ENCODE data around the gene SNN. TPM values are rescaled to one million over a fixed set of nuclear protein-coding genes. Genes with fewer than 3 reads are reported as not detected.

The SNN gene
- polyA plus RNA-seq, 4 donors = 6.1 to 15.7 (median 9.6) TPM

GRCh38 chr16:11672206-11673090, 4.2 kb downstream of the SNN start:
- H3K9me3 ChIP-seq (ENCODE audit: control insufficient read depth in 2 of 2, insufficient read depth in 1 of 2, low read depth in 1 of 2, low read length in 1 of 2) = no peaks in the 10 kb centered on the region
- FAIRE-seq (no peak), DNase-seq (no peak)
- no peak overlapping the region for H3K4me3 ChIP-seq (ENCODE audit: low read depth in 1 of 3, low read length in 3 of 3)
- 78 to 86% (median 80%) methylated on average over 24 to 25 of the region's 25 CpGs for WGBS, 3 donors
- peaks cover 0 to 43% (median 6%) of the 10 kb centered on the region in 3 donors for H3K36me3 ChIP-seq (ENCODE audit: control insufficient read depth in 3 of 3, insufficient read depth in 2 of 3, low read depth in 1 of 3, low read length in 3 of 3)
- peaks cover 5 to 23% (median 11%) of the 10 kb centered on the region in 3 donors for H3K4me1 ChIP-seq (ENCODE audit: control insufficient read depth in 3 of 3, insufficient read depth in 2 of 3, low read depth in 1 of 3, low read length in 2 of 3)
- peak overlapping the region in 1 of 3 donors; percentile 39 for H3K27ac ChIP-seq (ENCODE audit: low read depth in 1 of 3, low read length in 2 of 3)
- H3K27me3 ChIP-seq (ENCODE audit: control insufficient read depth in 3 of 3, insufficient read depth in 3 of 3, low read length in 3 of 3) = peaks cover 0 to 5% (median 0%) of the 10 kb centered on the region in 3 donors

- DNase-seq = no peak
- peaks cover 0 to 2% (median 0%) of the 10 kb centered on the region in 3 donors for H3K27me3 ChIP-seq (ENCODE audit: control insufficient read depth in 3 of 3, insufficient read depth in 3 of 3, low read length in 3 of 3)
- H3K36me3 ChIP-seq (ENCODE audit: control insufficient read depth in 3 of 3, insufficient read depth in 2 of 3, low read depth in 1 of 3, low read length in 3 of 3) = peaks cover 0 to 52% (median 15%) of the 10 kb centered on the region in 3 donors
- 78 to 86% (median 84%) methylated on average over 24 to 25 of the region's 25 CpGs for WGBS, 3 donors
- H3K9me3 ChIP-seq (ENCODE audit: control insufficient read depth in 2 of 2, insufficient read depth in 1 of 2, low read depth in 1 of 2, low read length in 1 of 2) = no peaks in the 10 kb centered on the region
- FAIRE-seq = no peak
- no peak overlapping the region for H3K27ac ChIP-seq (ENCODE audit: low read depth in 1 of 3, low read length in 2 of 3)
- no peak overlapping the region for H3K4me3 ChIP-seq (ENCODE audit: low read depth in 1 of 3, low read length in 3 of 3)
- peaks cover 9 to 17% (median 13%) of the 10 kb centered on the region in 3 donors for H3K4me1 ChIP-seq (ENCODE audit: control insufficient read depth in 3 of 3, insufficient read depth in 2 of 3, low read depth in 1 of 3, low read length in 2 of 3)
Measured at GRCh38 chr16:11673091-11674000, 5.1 kb downstream of the SNN start.

DNA sequence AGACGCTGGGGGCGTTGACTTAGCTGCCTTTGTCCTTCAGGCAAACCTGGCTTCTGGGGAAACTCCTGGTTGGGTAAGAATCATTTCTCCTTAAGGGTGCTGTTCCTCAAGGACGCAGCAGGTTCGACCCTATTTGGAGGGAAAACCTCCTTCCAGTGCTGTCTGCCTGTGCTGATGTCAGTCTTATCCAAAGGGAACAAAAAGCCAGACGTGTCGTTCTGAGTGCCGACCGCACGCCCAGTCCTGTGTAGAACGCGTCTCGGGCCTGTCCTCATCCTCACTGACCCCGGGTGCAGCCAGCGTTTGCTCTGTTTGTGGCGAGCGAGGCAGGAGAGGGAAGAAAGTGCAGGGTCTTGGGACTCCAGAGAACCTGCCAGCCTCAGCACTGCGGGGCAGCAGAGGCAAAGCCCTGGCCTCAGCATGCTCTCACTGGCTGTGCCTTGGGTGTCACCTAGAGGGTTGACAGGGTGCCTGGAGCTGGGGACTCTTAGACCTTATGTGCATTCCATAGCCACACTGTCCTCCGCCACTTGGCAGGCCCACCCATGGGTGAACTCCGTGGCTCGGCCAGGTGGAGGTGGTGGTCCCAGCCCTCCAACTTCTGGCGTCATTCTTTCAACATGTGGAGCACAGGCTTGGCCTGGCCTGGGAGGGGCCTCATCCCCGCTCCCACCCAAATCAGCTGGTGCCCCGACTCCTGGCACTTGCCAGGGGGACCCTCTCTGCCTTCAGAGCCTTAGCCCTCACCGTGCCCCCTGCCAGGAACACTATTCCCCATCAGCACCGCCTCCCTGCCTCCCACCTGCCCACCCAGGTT, 6.0 kb downstream of the SNN start:
- WGBS, 3 donors = 82 to 87% (median 86%) methylated on average over 25 of the region's 25 CpGs
- Histone ChIP-seq H3K36me3 (ENCODE audit: control insufficient read depth in 3 of 3, insufficient read depth in 2 of 3, low read depth in 1 of 3, low read length in 3 of 3) (peaks cover 2 to 60% (median 17%) of the 10 kb centered on the region in 3 donors), H3K4me1 (ENCODE audit: control insufficient read depth in 3 of 3, insufficient read depth in 2 of 3, low read depth in 1 of 3, low read length in 2 of 3) (peaks cover 12 to 17% (median 13%) of the 10 kb centered on the region in 3 donors)

DNA sequence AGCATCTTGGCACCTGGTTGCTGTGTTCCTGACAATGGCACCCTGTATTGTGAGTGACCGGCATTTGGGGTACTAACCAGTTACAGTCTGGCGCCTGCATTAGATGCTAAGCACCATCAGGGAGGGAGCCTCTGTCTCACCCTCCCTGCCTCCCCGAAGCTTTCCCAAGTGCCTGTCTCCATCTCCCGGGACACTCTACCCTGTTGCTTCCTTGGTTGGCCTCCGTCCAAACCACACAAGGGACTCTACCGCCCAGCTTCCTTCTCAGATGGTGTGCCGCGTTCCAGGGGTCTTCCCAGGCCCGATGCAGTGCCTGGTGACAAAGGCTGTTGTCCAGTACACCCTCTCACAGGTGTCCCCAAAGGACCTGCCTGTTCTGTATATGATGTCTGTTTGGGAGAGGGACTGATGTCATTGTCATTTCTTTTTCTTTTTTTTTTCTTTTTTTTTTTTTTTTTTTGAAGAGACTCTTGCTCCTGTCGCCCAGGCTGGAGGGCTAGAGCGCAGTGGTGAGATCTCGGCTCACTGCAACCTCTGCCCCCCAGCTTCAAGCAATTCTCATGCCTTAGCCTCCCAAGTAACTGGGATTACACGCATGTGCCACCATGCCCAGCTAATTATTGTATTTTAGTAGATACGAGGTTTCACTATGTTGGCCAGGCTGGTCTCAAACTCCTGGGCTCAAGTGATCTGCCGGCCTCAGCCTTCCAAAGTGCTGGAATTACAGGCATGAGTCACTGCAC, 6.7 kb downstream of the SNN start:
- H3K9me3 ChIP-seq (ENCODE audit: control insufficient read depth in 2 of 2, insufficient read depth in 1 of 2, low read depth in 1 of 2, low read length in 1 of 2) = no peaks in the 10 kb centered on the region
- peak overlapping the region; percentile 51 to 69 (median 60) for H3K27ac ChIP-seq (ENCODE audit: low read depth in 1 of 3, low read length in 2 of 3)
- no peak overlapping the region for H3K4me3 ChIP-seq (ENCODE audit: low read depth in 1 of 3, low read length in 3 of 3)
- no peaks in the 10 kb centered on the region for H3K27me3 ChIP-seq (ENCODE audit: control insufficient read depth in 3 of 3, insufficient read depth in 3 of 3, low read length in 3 of 3)
- 23 to 38% (median 28%) methylated on average over 15 of the region's 15 CpGs for WGBS, 3 donors
- H3K36me3 ChIP-seq (ENCODE audit: control insufficient read depth in 3 of 3, insufficient read depth in 2 of 3, low read depth in 1 of 3, low read length in 3 of 3) = peaks cover 6 to 67% (median 17%) of the 10 kb centered on the region in 3 donors
- DNase-seq (peak in 1 of 2 donors; percentile 58), FAIRE-seq (no peak)
- peaks cover 12 to 17% (median 13%) of the 10 kb centered on the region in 3 donors for H3K4me1 ChIP-seq (ENCODE audit: control insufficient read depth in 3 of 3, insufficient read depth in 2 of 3, low read depth in 1 of 3, low read length in 2 of 3)

More for the DNA sequence above, 6.0 kb downstream of the SNN start:
- Histone ChIP-seq H3K27me3 (ENCODE audit: control insufficient read depth in 3 of 3, insufficient read depth in 3 of 3, low read length in 3 of 3) (no peaks in the 10 kb centered on the region), H3K27ac (ENCODE audit: low read depth in 1 of 3, low read length in 2 of 3) (peak overlapping the region in 2 of 3 donors; percentile 60 to 69), H3K4me3 (ENCODE audit: low read depth in 1 of 3, low read length in 3 of 3) (no peak overlapping the region), H3K9me3 (ENCODE audit: control insufficient read depth in 2 of 2, insufficient read depth in 1 of 2, low read depth in 1 of 2, low read length in 1 of 2) (no peaks in the 10 kb centered on the region)
- FAIRE-seq (no peak), DNase-seq (no peak)

DNA sequence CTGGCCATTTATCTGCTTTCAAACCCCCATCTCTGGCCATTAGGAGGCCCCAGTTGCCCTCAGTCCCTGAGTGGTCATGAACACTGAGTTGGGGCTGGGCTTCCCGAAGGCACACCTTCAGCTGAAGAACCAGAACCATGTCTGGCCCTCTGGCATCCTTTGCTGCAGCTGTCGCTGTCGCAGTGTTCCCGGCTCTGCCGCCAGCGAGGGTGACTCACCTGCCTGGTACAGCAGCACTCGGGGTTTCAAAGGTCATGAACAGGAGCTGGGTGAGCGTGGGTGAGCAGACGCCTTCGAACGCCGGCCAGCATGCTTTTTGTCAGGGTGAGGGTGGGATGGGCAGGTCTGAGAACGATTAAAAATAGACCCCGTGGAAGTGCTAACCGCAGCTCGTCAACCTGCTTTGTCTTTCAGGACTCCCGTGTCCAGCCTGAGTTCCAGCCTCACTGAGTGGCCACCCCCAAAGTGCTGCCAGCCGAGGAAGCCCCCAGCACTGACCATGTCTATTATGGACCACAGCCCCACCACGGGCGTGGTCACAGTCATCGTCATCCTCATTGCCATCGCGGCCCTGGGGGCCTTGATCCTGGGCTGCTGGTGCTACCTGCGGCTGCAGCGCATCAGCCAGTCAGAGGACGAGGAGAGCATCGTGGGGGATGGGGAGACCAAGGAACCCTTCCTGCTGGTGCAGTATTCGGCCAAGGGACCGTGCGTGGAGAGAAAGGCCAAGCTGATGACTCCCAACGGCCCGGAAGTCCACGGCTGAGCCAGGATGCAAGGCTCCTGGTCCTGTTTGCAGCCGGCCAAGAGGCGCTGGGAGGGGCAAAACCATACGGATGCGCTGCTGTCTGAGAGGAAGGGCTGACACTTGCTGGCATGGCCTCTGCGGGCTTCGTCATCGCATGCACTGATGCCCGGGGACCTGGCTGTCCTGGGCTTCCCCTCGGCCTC, 7.6 kb downstream of the SNN start:
- WGBS, 3 donors = 35 to 72% (median 56%) methylated on average over 39 to 42 of the region's 42 CpGs
- no peaks in the 10 kb centered on the region for H3K27me3 ChIP-seq (ENCODE audit: control insufficient read depth in 3 of 3, insufficient read depth in 3 of 3, low read length in 3 of 3)
- peak overlapping the region; percentile 51 to 65 (median 56) for H3K27ac ChIP-seq (ENCODE audit: low read depth in 1 of 3, low read length in 2 of 3)
- H3K9me3 ChIP-seq (ENCODE audit: control insufficient read depth in 2 of 2, insufficient read depth in 1 of 2, low read depth in 1 of 2, low read length in 1 of 2) = no peaks in the 10 kb centered on the region
- no peak overlapping the region for H3K4me3 ChIP-seq (ENCODE audit: low read depth in 1 of 3, low read length in 3 of 3)
- H3K4me1 ChIP-seq (ENCODE audit: control insufficient read depth in 3 of 3, insufficient read depth in 2 of 3, low read depth in 1 of 3, low read length in 2 of 3) = peaks cover 11 to 17% (median 12%) of the 10 kb centered on the region in 3 donors
- FAIRE-seq (no peak), DNase-seq (peak; percentile 81 to 97)
- peaks cover 6 to 74% (median 18%) of the 10 kb centered on the region in 3 donors for H3K36me3 ChIP-seq (ENCODE audit: control insufficient read depth in 3 of 3, insufficient read depth in 2 of 3, low read depth in 1 of 3, low read length in 3 of 3)

- Histone ChIP-seq H3K4me1 (ENCODE audit: control insufficient read depth in 3 of 3, insufficient read depth in 2 of 3, low read depth in 1 of 3, low read length in 2 of 3) (peaks cover 11 to 21% (median 13%) of the 10 kb centered on the region in 3 donors), H3K27me3 (ENCODE audit: control insufficient read depth in 3 of 3, insufficient read depth in 3 of 3, low read length in 3 of 3) (no peaks in the 10 kb centered on the region), H3K27ac (ENCODE audit: low read depth in 1 of 3, low read length in 2 of 3) (no peak overlapping the region), H3K4me3 (ENCODE audit: low read depth in 1 of 3, low read length in 3 of 3) (no peak overlapping the region), H3K9me3 (ENCODE audit: control insufficient read depth in 2 of 2, insufficient read depth in 1 of 2, low read depth in 1 of 2, low read length in 1 of 2) (no peaks in the 10 kb centered on the region), H3K36me3 (ENCODE audit: control insufficient read depth in 3 of 3, insufficient read depth in 2 of 3, low read depth in 1 of 3, low read length in 3 of 3) (peaks cover 6 to 74% (median 18%) of the 10 kb centered on the region in 3 donors)
- FAIRE-seq = no peak
- no peak for DNase-seq
- 88 to 91% (median 91%) methylated on average over 14 of the region's 14 CpGs for WGBS, 3 donors
Measured at GRCh38 chr16:11676799-11677198, 8.5 kb downstream of the SNN start.
